ENCODE measurements around the gene EGR2. TPM values are rescaled to one million over a fixed set of nuclear protein-coding genes. Genes with fewer than 3 reads are reported as not detected.

The EGR2 gene
- total RNA-seq (10 to 100 TPM in 2 of 5 experiments, 1 to 10 TPM in 1, under 1 TPM in 2; 0.46 to 14.2 (median 2.7) TPM), polyA plus RNA-seq (under 1 TPM in 1 of 2 donors, not detected in 1; 0.15 TPM), total RNA-seq (20.5 reads per million, percentile 51 among the genes with 10 or more reads in this experiment)

DNA sequence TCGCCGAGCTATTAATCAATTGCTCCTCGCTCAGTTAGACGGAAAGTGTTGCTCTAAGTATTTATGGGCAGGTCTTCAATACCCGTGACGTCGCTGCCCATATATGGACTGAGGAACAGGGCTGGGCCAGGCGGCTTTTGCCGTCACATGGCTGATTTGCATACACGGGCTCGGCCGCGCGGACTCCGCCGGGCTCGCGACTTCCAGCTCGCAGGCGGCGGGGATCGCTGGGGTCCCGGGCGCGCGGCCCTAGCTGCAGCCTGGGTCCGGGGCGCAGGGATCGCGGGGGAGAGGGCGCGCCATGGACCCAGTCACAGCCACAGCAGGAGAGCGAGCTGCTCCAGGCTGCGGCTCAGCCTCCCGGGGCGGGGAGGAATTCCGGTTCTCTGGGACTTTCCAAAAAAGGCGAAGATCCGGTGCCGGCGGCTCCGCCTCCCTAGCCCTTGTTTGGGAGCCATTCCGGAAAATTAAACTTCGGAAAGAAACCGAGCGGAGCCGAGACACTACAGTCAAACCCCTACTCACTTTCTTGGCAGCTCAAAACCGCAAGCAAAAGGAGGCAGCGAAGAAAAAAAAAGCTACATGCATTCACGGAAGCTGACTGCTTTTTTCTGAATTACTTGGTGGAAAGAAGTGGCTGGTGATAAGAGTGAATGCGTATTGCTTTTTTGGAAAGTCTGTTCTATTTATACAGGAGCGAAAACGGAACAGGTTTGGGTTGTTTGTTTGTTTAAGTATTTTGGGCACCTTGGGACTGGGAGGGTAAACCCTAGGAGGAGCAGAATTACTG, at the start of gene EGR2:
EGR2 (minus strand) TSS at position 36 of the 790 bp plus-strand sequence. CDS start 337 bp downstream, outside the sequence.
- POLR2A ChIA-PET, result interaction anchor here (0.5 to 5.8 kb wide), 10 partner anchors 12 to 1066 kb away, joined by 3 to 80 read pairs (median 4); partner anchors contain the start of genes ADO and NRBF2

GRCh38 chr10:62862447-62862846, 46.3 kb upstream of the EGR2 start:
- Mint-ChIP-seq H3K9me3 (peaks cover 0 to 6% (median 0%) of the 10 kb centered on the region in 11 donors), H3K4me3 (no peak overlapping the region), H3K27me3 (peaks cover 0 to 7% (median 0%) of the 10 kb centered on the region in 5 donors), H3K36me3 (peaks cover 0 to 6% (median 0%) of the 10 kb centered on the region in 5 donors), H3K4me1 (peaks cover 5 to 18% (median 13%) of the 10 kb centered on the region in 7 donors), H3K27ac (peak overlapping the region in 1 of 9 donors; percentile 14)
- intact Hi-C loops (cut with micrococcal nuclease), result no loop called here
- no peaks in the 10 kb centered on the region for H3K27me3 ChIP-seq (ENCODE audit: control insufficient read depth in 2 of 2, insufficient read depth in 2 of 2, low read length in 2 of 2)
- CTCF ChIA-PET, result no interaction called here
- ATAC-seq (no peak), DNase-seq (no peak)
- no peak overlapping the region for H3K4me3 ChIP-seq (ENCODE audit: low read length)
- peaks cover 0 to 3% of the 10 kb centered on the region in 2 donors for H3K4me1 ChIP-seq (ENCODE audit: control insufficient read depth in 2 of 2, insufficient read depth in 2 of 2, low read length in 2 of 2)
- H3K9me3 ChIP-seq (ENCODE audit: control insufficient read depth in 2 of 3, low read length in 3 of 3), result no peaks in the 10 kb centered on the region
- H3K36me3 ChIP-seq (ENCODE audit: control insufficient read depth in 2 of 3, insufficient read depth in 3 of 3, low read length in 3 of 3), result no peaks in the 10 kb centered on the region
- POLR2A ChIA-PET, result no interaction called here
- H3K27ac ChIP-seq (ENCODE audit: low read depth, low read length), result no peak overlapping the region

More for the DNA sequence above, at the start of gene EGR2:
- Mint-ChIP-seq H3K27ac (peak within 1 kb of the TSS; percentile 86 to 99 (median 95)), H3K4me3 (peak within 1 kb of the TSS; percentile 89 to 100 (median 98)), H3K36me3 (peaks cover 0 to 16% (median 0%) of the 10 kb centered on the region in 5 donors), H3K9me3 (peaks cover 0 to 2% (median 0%) of the 10 kb centered on the region in 11 donors), H3K4me1 (peaks cover 36 to 62% (median 49%) of the 10 kb centered on the region in 7 donors), H3K27me3 (peaks cover 26 to 74% (median 31%) of the 10 kb centered on the region in 5 donors)
- H3K27ac ChIP-seq (ENCODE audit: low read depth, low read length), result peak within 1 kb of the TSS; percentile 76
- H3K9me3 ChIP-seq (ENCODE audit: control insufficient read depth in 2 of 3, low read length in 3 of 3), result no peaks in the 10 kb centered on the region
- peaks cover 17 to 23% of the 10 kb centered on the region in 2 donors for H3K4me1 ChIP-seq (ENCODE audit: control insufficient read depth in 2 of 2, insufficient read depth in 2 of 2, low read length in 2 of 2)
- intact Hi-C loops (cut with micrococcal nuclease), result loop anchor here (1.0 to 10.0 kb wide), 28 partner anchors 12 to 948 kb away; partner anchors contain the start of genes ADO (in 2 of the 2), NRBF2 (in 2 of the 2) and RTKN2 (in 2 of the 2)
- ATAC-seq (peak; percentile 88), DNase-seq (peak; percentile 92 to 99 (median 98))
- H3K36me3 ChIP-seq (ENCODE audit: control insufficient read depth in 2 of 3, insufficient read depth in 3 of 3, low read length in 3 of 3), result no peaks in the 10 kb centered on the region
- peaks cover 3 to 7% of the 10 kb centered on the region in 2 donors for H3K27me3 ChIP-seq (ENCODE audit: control insufficient read depth in 2 of 2, insufficient read depth in 2 of 2, low read length in 2 of 2)
- H3K4me3 ChIP-seq (ENCODE audit: low read length), result peak within 1 kb of the TSS; percentile 69
- CTCF ChIA-PET, result interaction anchor here (0.8 to 3.9 kb wide), 12 partner anchors 10 to 903 kb away, joined by 3 to 42 read pairs (median 6); partner anchors contain the start of gene ADO

GRCh38 chr10:62861507-62861906, 45.3 kb upstream of the EGR2 start:
- peaks cover 0 to 8% of the 10 kb centered on the region in 2 donors for H3K4me1 ChIP-seq (ENCODE audit: control insufficient read depth in 2 of 2, insufficient read depth in 2 of 2, low read length in 2 of 2)
- no peak for DNase-seq
- no peaks in the 10 kb centered on the region for H3K36me3 ChIP-seq (ENCODE audit: control insufficient read depth in 2 of 3, insufficient read depth in 3 of 3, low read length in 3 of 3)
- H3K4me3 ChIP-seq (ENCODE audit: low read length), result no peak overlapping the region
- no peak for ATAC-seq
- intact Hi-C loops (cut with micrococcal nuclease), result no loop called here
- Mint-ChIP-seq H3K27ac (peak overlapping the region in 1 of 9 donors; percentile 14), H3K4me1 (peaks cover 5 to 27% (median 13%) of the 10 kb centered on the region in 7 donors), H3K27me3 (peaks cover 0 to 7% (median 0%) of the 10 kb centered on the region in 5 donors), H3K9me3 (peaks cover 0 to 6% (median 0%) of the 10 kb centered on the region in 11 donors), H3K4me3 (no peak overlapping the region), H3K36me3 (peaks cover 0 to 6% (median 0%) of the 10 kb centered on the region in 5 donors)
- no peak overlapping the region for H3K27ac ChIP-seq (ENCODE audit: low read depth, low read length)
- H3K9me3 ChIP-seq (ENCODE audit: control insufficient read depth in 2 of 3, low read length in 3 of 3), result no peaks in the 10 kb centered on the region
- ChIA-PET CTCF (interaction anchor here (0.7 kb wide), 1 partner anchor 857 kb away, joined by 8 read pairs; no protein-coding TSS in a partner anchor), POLR2A (no interaction called here)
- no peaks in the 10 kb centered on the region for H3K27me3 ChIP-seq (ENCODE audit: control insufficient read depth in 2 of 2, insufficient read depth in 2 of 2, low read length in 2 of 2)

- intact Hi-C loops (cut with micrococcal nuclease), result no loop called here
- no peaks in the 10 kb centered on the region for H3K27me3 ChIP-seq (ENCODE audit: control insufficient read depth in 2 of 2, insufficient read depth in 2 of 2, low read length in 2 of 2)
- Mint-ChIP-seq H3K36me3 (peaks cover 0 to 6% (median 0%) of the 10 kb centered on the region in 5 donors), H3K9me3 (peaks cover 0 to 6% (median 0%) of the 10 kb centered on the region in 11 donors), H3K27ac (peak overlapping the region in 1 of 9 donors; percentile 25), H3K4me3 (no peak overlapping the region), H3K27me3 (peaks cover 0 to 7% (median 0%) of the 10 kb centered on the region in 5 donors), H3K4me1 (peaks cover 5 to 33% (median 13%) of the 10 kb centered on the region in 7 donors)
- no peak for DNase-seq
- CTCF ChIA-PET, result interaction anchor here (0.7 kb wide), 1 partner anchor 858 kb away, joined by 8 read pairs; no protein-coding TSS in a partner anchor
- POLR2A ChIA-PET, result no interaction called here
- H3K9me3 ChIP-seq (ENCODE audit: control insufficient read depth in 2 of 3, low read length in 3 of 3), result no peaks in the 10 kb centered on the region
- ATAC-seq, result no peak
- no peak overlapping the region for H3K27ac ChIP-seq (ENCODE audit: low read depth, low read length)
- H3K4me1 ChIP-seq (ENCODE audit: control insufficient read depth in 2 of 2, insufficient read depth in 2 of 2, low read length in 2 of 2), result peaks cover 0 to 13% of the 10 kb centered on the region in 2 donors
- no peak overlapping the region for H3K4me3 ChIP-seq (ENCODE audit: low read length)
- no peaks in the 10 kb centered on the region for H3K36me3 ChIP-seq (ENCODE audit: control insufficient read depth in 2 of 3, insufficient read depth in 3 of 3, low read length in 3 of 3)
These were observed 44.8 kb upstream of the EGR2 start for GRCh38 chr10:62860946-62861345.

GRCh38 chr10:62858364-62858763, 42.2 kb upstream of the EGR2 start:
- no peak overlapping the region for H3K4me3 ChIP-seq (ENCODE audit: low read length)
- H3K4me3 Mint-ChIP-seq, result no peak overlapping the region
- no peaks in the 10 kb centered on the region for H3K36me3 ChIP-seq (ENCODE audit: control insufficient read depth in 2 of 3, insufficient read depth in 3 of 3, low read length in 3 of 3)
- ChIA-PET CTCF (no interaction called here), POLR2A (no interaction called here)
- DNase-seq (no peak), ATAC-seq (no peak)
- peaks cover 0 to 5% (median 0%) of the 10 kb centered on the region in 11 donors for H3K9me3 Mint-ChIP-seq
- intact Hi-C loops (cut with micrococcal nuclease), result loop anchor here in 1 of 2 donors (5.0 kb wide), 1 partner anchor 224 kb away; no protein-coding TSS in a partner anchor
- H3K27me3 ChIP-seq (ENCODE audit: control insufficient read depth in 2 of 2, insufficient read depth in 2 of 2, low read length in 2 of 2), result no peaks in the 10 kb centered on the region
- no peak overlapping the region for H3K27ac Mint-ChIP-seq
- no peaks in the 10 kb centered on the region for H3K9me3 ChIP-seq (ENCODE audit: control insufficient read depth in 2 of 3, low read length in 3 of 3)
- peaks cover 13 to 54% (median 24%) of the 10 kb centered on the region in 7 donors for H3K4me1 Mint-ChIP-seq
- peaks cover 0 to 18% (median 13%) of the 10 kb centered on the region in 5 donors for H3K27me3 Mint-ChIP-seq
- no peak overlapping the region for H3K27ac ChIP-seq (ENCODE audit: low read depth, low read length)
- H3K36me3 Mint-ChIP-seq, result peaks cover 0 to 6% (median 0%) of the 10 kb centered on the region in 5 donors
- H3K4me1 ChIP-seq (ENCODE audit: control insufficient read depth in 2 of 2, insufficient read depth in 2 of 2, low read length in 2 of 2), result peaks cover 0 to 38% of the 10 kb centered on the region in 2 donors

DNA sequence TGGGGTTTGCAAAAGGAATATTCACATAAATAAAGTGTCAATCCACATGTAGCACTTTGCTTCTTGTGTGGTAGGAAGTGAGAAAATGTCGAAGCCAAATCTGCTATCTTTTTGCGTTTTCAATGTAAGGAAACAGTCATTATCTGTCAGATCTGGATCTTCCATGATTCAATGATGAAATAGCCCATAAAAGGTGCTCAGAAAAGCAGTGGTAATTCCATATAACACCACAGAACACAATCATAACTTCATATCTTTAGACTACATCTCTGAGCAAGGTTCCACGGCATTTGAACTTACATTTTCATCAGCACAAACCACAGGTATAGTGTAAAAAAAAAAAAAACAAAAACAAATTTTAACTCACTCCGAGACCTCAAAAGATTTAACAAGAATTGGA, 39.9 kb upstream of the EGR2 start:
- H3K9me3 Mint-ChIP-seq, result no peaks in the 10 kb centered on the region
- POLR2A ChIA-PET, result no interaction called here
- intact Hi-C loops (cut with micrococcal nuclease), result loop anchor here in 1 of 2 donors (1.0 to 5.0 kb wide), 5 partner anchors 39 to 673 kb away; no protein-coding TSS in a partner anchor
- Histone ChIP-seq H3K9me3 (ENCODE audit: control insufficient read depth in 2 of 3, low read length in 3 of 3) (no peaks in the 10 kb centered on the region), H3K4me3 (ENCODE audit: low read length) (no peak overlapping the region), H3K36me3 (ENCODE audit: control insufficient read depth in 2 of 3, insufficient read depth in 3 of 3, low read length in 3 of 3) (no peaks in the 10 kb centered on the region), H3K4me1 (ENCODE audit: control insufficient read depth in 2 of 2, insufficient read depth in 2 of 2, low read length in 2 of 2) (peaks cover 0 to 48% of the 10 kb centered on the region in 2 donors), H3K27ac (ENCODE audit: low read depth, low read length) (no peak overlapping the region), H3K27me3 (ENCODE audit: control insufficient read depth in 2 of 2, insufficient read depth in 2 of 2, low read length in 2 of 2) (no peaks in the 10 kb centered on the region)
- H3K36me3 Mint-ChIP-seq, result peaks cover 0 to 3% (median 0%) of the 10 kb centered on the region in 5 donors
- H3K27ac Mint-ChIP-seq, result peak overlapping the region in 1 of 9 donors; percentile 44
- DNase-seq (no peak), ATAC-seq (peak; percentile 60)
- CTCF ChIA-PET, result no interaction called here
- peak overlapping the region in 1 of 10 donors; percentile 44 for H3K4me3 Mint-ChIP-seq
- peaks cover 13 to 72% (median 19%) of the 10 kb centered on the region in 7 donors for H3K4me1 Mint-ChIP-seq
- H3K27me3 Mint-ChIP-seq, result peaks cover 0 to 18% (median 13%) of the 10 kb centered on the region in 5 donors
